ENCODE measurements around the gene MTFP1. TPM values are rescaled to one million over a fixed set of nuclear protein-coding genes. Genes with fewer than 3 reads are reported as not detected.

MTFP1 gene
- total and polyA plus RNA-seq, 9 of the 15 experiments (the other 6 are each of a cell fraction or from before 2014, with no cell fraction given): 10.7 to 52.0 (median 30.1) TPM

DNA sequence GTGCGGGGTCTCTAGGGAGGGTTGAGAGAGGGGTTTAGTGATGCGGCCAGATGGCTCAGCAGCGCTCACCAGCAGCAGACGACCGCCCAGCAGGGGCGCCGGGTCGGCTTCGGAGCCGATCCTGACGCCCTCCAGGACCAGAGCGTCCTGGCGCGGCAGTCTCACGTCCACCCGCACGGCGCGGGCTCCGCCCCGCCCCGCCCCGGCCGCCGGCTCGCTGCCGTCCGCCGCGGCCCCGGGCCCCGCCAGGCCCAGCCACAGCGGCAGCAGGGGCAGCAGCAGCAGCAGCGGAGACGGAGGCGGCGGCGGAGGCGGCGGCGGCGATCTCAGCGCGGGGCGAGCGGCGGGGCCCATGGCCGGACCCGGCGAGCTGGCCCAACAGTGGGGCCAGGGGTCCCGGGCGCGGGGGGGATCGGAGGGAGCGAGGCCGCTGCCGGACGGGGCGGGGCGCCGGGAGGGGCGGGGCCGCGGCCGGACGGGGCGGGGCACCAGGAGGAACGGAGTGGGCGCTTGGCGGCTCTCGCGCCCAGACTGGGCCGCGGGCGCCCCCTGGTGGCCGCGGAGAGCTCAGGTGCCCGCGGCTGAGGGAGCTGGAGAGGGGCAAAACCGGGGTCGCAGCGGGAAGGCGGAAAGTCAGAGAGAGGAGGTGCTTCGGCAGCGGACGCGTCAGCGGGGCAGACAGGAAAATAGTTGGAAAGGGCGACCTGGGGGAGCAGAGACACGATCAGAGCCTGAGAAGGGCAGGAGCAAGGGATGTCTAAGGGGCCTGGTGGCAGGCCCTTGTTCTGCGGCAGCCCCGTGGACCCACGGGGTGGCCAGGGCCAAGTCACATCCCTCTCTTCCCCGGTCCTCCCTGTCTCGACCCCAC, 38.4 kb upstream of the MTFP1 start, which contains the start of gene RNF215 (continued):
- TF ChIP-seq ZBTB26 (CRISPR knock-in tag; IDR thresholded peaks at IDR 0.05): no peak
- no peak for TF ChIP-seq ZNF551 (CRISPR knock-in tag; IDR thresholded peaks at IDR 0.05)
- TF ChIP-seq ZNF830 (CRISPR knock-in tag; IDR thresholded peaks at IDR 0.05): no peak
- no peak for TF ChIP-seq TSHZ1 (CRISPR knock-in tag; IDR thresholded peaks at IDR 0.05)
- TF ChIP-seq ZNF408 (CRISPR knock-in tag; IDR thresholded peaks at IDR 0.05; ENCODE audit: low read depth): no peak
- no peak; the same call in 1 of the 2 replicates for TF ChIP-seq GATAD2B (IDR thresholded peaks at IDR 0.05; ENCODE audit: borderline replicate concordance)
- 0 out of 2 replicates have a peak, but pooled peaks have one; percentile 29 for TF ChIP-seq ZNF263 (CRISPR knock-in tag; IDR thresholded peaks at IDR 0.05; ENCODE audit: borderline replicate concordance)
- TF ChIP-seq, protein P1, sequence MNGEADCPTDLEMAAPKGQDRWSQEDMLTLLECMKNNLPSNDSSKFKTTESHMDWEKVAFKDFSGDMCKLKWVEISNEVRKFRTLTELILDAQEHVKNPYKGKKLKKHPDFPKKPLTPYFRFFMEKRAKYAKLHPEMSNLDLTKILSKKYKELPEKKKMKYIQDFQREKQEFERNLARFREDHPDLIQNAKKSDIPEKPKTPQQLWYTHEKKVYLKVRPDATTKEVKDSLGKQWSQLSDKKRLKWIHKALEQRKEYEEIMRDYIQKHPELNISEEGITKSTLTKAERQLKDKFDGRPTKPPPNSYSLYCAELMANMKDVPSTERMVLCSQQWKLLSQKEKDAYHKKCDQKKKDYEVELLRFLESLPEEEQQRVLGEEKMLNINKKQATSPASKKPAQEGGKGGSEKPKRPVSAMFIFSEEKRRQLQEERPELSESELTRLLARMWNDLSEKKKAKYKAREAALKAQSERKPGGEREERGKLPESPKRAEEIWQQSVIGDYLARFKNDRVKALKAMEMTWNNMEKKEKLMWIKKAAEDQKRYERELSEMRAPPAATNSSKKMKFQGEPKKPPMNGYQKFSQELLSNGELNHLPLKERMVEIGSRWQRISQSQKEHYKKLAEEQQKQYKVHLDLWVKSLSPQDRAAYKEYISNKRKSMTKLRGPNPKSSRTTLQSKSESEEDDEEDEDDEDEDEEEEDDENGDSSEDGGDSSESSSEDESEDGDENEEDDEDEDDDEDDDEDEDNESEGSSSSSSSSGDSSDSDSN (IDR thresholded peaks at IDR 0.05; ENCODE audit: borderline replicate concordance in 1 of 2, low read depth in 2 of 2, low read length in 2 of 2): no peak
- 0 out of 2 replicates have a peak, but pooled peaks have one; percentile 22 for TF ChIP-seq CREM (IDR thresholded peaks at IDR 0.05; ENCODE audit: low read depth)
- TF ChIP-seq ZNF77 (CRISPR knock-in tag; IDR thresholded peaks at IDR 0.05): no peak
- TF ChIP-seq POLR2AphosphoS5 (IDR thresholded peaks at IDR 0.05; ENCODE audit: control insufficient read depth, insufficient read depth, low read depth, low read length): no peak
- no peak for TF ChIP-seq RUNX1 (IDR thresholded peaks at IDR 0.05; ENCODE audit: low read depth)
- TF ChIP-seq ELK1 (CRISPR knock-in tag; IDR thresholded peaks at IDR 0.05): no peak
- no peak for TF ChIP-seq ZNF224 (CRISPR knock-in tag; IDR thresholded peaks at IDR 0.05)
- no peak for TF ChIP-seq EP300 (IDR thresholded peaks at IDR 0.05; ENCODE audit: low read length)
- no peak for TF ChIP-seq RBM17 (IDR thresholded peaks at IDR 0.05; ENCODE audit: borderline replicate concordance, low read depth, low read length)
- TF ChIP-seq, protein P2, sequence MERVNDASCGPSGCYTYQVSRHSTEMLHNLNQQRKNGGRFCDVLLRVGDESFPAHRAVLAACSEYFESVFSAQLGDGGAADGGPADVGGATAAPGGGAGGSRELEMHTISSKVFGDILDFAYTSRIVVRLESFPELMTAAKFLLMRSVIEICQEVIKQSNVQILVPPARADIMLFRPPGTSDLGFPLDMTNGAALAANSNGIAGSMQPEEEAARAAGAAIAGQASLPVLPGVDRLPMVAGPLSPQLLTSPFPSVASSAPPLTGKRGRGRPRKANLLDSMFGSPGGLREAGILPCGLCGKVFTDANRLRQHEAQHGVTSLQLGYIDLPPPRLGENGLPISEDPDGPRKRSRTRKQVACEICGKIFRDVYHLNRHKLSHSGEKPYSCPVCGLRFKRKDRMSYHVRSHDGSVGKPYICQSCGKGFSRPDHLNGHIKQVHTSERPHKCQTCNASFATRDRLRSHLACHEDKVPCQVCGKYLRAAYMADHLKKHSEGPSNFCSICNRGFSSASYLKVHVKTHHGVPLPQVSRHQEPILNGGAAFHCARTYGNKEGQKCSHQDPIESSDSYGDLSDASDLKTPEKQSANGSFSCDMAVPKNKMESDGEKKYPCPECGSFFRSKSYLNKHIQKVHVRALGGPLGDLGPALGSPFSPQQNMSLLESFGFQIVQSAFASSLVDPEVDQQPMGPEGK (CRISPR knock-in tag; IDR thresholded peaks at IDR 0.05; ENCODE audit: borderline replicate concordance): no peak
